Measurements from ENCODE around the gene MAPKAP1.

Gene MAPKAP1

GRCh38 chr9:125515281-125515680 is 191.7 kb downstream of the MAPKAP1 start:
- no peak for DNase-seq (ENCODE audit: low spot score)
- in situ Hi-C loops (cut with MboI; ENCODE audit: low sequenced_read_pairs, unreplicated experiment), result no loop called here

GRCh38 chr9:125514468-125514867 is 192.5 kb downstream of the MAPKAP1 start:
- no peak for DNase-seq (ENCODE audit: low spot score)
- in situ Hi-C loops (cut with MboI; ENCODE audit: low sequenced_read_pairs, unreplicated experiment), result no loop called here
- no peak for TF ChIP-seq CTCF (IDR thresholded peaks at IDR 0.05; ENCODE audit: borderline replicate concordance, control extremely low read depth, extremely low read depth, insufficient read depth, missing control alignments)

More at GRCh38 chr9:125515281-125515680, 191.7 kb downstream of the MAPKAP1 start:
- no peak for TF ChIP-seq CTCF (IDR thresholded peaks at IDR 0.05; ENCODE audit: borderline replicate concordance, control extremely low read depth, extremely low read depth, insufficient read depth, missing control alignments)

GRCh38 chr9:125513668-125514413 is 193.2 kb downstream of the MAPKAP1 start:
- in situ Hi-C loops (cut with MboI; ENCODE audit: low sequenced_read_pairs, unreplicated experiment), result no loop called here
- peak; percentile 67 for DNase-seq (ENCODE audit: low spot score)

GRCh38 chr9:125513303-125513667 is 193.7 kb downstream of the MAPKAP1 start:
- no peak for TF ChIP-seq CTCF (IDR thresholded peaks at IDR 0.05; ENCODE audit: borderline replicate concordance, control extremely low read depth, extremely low read depth, insufficient read depth, missing control alignments)
- DNase-seq (ENCODE audit: low spot score), result no peak
- in situ Hi-C loops (cut with MboI; ENCODE audit: low sequenced_read_pairs, unreplicated experiment), result no loop called here

More at GRCh38 chr9:125513668-125514413, 193.2 kb downstream of the MAPKAP1 start:
- no peak for TF ChIP-seq CTCF (IDR thresholded peaks at IDR 0.05; ENCODE audit: borderline replicate concordance, control extremely low read depth, extremely low read depth, insufficient read depth, missing control alignments)

GRCh38 chr9:125511789-125512660 is 195.0 kb downstream of the MAPKAP1 start:
- DNase-seq (ENCODE audit: low spot score), result no peak
- in situ Hi-C loops (cut with MboI; ENCODE audit: low sequenced_read_pairs, unreplicated experiment), result no loop called here
- no peak for TF ChIP-seq CTCF (IDR thresholded peaks at IDR 0.05; ENCODE audit: borderline replicate concordance, control extremely low read depth, extremely low read depth, insufficient read depth, missing control alignments)

- TF ChIP-seq CTCF (IDR thresholded peaks at IDR 0.05; ENCODE audit: borderline replicate concordance, control extremely low read depth, extremely low read depth, insufficient read depth, missing control alignments), result no peak
- in situ Hi-C loops (cut with MboI; ENCODE audit: low sequenced_read_pairs, unreplicated experiment), result no loop called here
- no peak for DNase-seq (ENCODE audit: low spot score)
Measured at GRCh38 chr9:125510980-125511379, 196.0 kb downstream of the MAPKAP1 start.
